Left lung (tissue), 10 donors: ENCODE data around the gene MCEMP1. TPM values are rescaled to one million over a fixed set of nuclear protein-coding genes. Genes with fewer than 3 reads are reported as not detected.

Experiments used
- ATAC-seq: fragments of 200-7000 bp; cut with Tn5 transposase; one replicate; pipeline ENCODE4 v1.9.1; 2020; ENCODE audit warnings: moderate library complexity
- DNase-seq, 4 donors: peaks; one replicate each; pipeline ENCODE4 v3.0.0-alpha.2; 2013 to 2020
- H3K27ac ChIP-seq, 2 donors: fragments of 200-600 bp; sonication (generic) in 1 of 2; one replicate each; pipeline versions ENCODE4 v1.5.0 to v1.8.0; 2020 to 2021
- H3K27me3 ChIP-seq, 2 donors: fragments of 200-600 bp; sonication (generic) in 1 of 2; one replicate each; pipeline versions ENCODE4 v1.5.0 to v1.8.0; 2020 to 2021
- H3K36me3 ChIP-seq, 2 donors: fragments of 200-600 bp; sonication (generic) in 1 of 2; one replicate each; pipeline versions ENCODE4 v1.5.0 to v1.8.0; 2020 to 2021
- H3K4me1 ChIP-seq, 2 donors: fragments of 200-600 bp; one replicate each; pipeline ENCODE4 v1.8.0; 2021
- H3K4me3 ChIP-seq, 2 donors: fragments of 200-600 bp; sonication (generic) in 1 of 2; one replicate each; pipeline versions ENCODE4 v1.5.0 to v1.8.0; 2020 to 2021; ENCODE audit warnings: mild to moderate bottlenecking in 1 of 2
- H3K9me3 ChIP-seq, 2 donors: fragments of 200-600 bp; sonication (generic) in 1 of 2; one replicate each; pipeline versions ENCODE4 v1.5.0 to v1.8.0; 2020 to 2021
- CTCF ChIP-seq, 2 donors: fragments of 200-600 bp; sonication (generic) in 1 of 2; IDR thresholded peaks; one replicate each; pipeline versions ENCODE4 v1.5.0 to v1.8.0; 2021; ENCODE audit warnings: antibody characterized with exemption in 2 of 2
- intact Hi-C, 2 donors: fragments of 100-400 bp; cut with DNase I; formaldehyde crosslinking; loops; one replicate each; pipeline versions ENCODE4 v1.11.2 to v1.14.2; 2022
- polyA plus RNA-seq, 6 donors: library from polyadenylated mRNA; unstranded; fragments of 120-200 nt; gene quantifications; one replicate each; pipeline ENCODE4 v1.2.1, GENCODE V29; 2013; ENCODE audit not compliant: insufficient read length in 6 of 6
- total RNA-seq, 2 donors: library from RNA; stranded (reverse); fragmentation: NEBNext Ultra II Directional; extraction: Animal tissue kit (Norgen Biotek cat#: 25700); gene quantifications; one replicate each; pipeline ENCODE4 v1.2.1, GENCODE V29; 2021
- donor health status: DM: no; HTN: yes; CAD: no.
- donor health status: DM: no; HTN: no; CAD: no.

Gene MCEMP1
- total and polyA plus RNA-seq, 8 donors, result 0.32 to 112 (median 0.62) TPM

DNA sequence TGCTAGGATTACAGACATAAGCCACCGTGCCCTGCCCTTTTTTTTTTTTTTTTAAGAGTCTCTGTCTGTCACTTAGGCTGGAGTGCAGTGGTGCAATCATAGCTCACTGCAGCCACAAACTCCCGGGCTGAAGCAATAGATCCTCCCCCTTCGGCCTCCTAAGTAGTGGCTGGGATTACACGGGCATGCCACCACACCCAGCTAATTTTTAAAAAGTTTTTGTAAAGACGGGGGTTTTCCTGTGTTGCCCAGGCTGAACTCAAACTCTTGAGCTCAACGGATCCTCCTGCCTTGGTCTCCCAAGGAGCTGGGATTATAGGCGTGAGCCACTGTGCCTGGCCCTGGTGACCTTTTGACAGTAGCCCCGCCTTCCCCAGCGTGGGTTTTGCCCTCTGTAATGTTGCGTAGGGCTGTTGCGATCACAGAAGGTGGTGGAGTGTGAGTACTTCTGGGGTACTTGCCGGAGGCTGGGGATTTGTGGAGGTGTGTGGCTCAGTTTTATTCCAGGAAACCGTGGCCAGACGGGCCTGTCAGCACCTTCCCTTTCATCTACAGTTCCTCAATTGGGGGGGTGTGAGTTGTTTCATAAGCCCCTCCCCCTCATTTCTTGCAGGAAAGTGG, 19.6 kb upstream of the MCEMP1 start:
- ATAC-seq (peak; percentile 84), DNase-seq (peak in 2 of 4 donors; percentile 76 to 83)
- Histone ChIP-seq H3K4me3 (peak overlapping the region in 1 of 2 donors; percentile 9), H3K27ac (peak overlapping the region; percentile 47 to 97), H3K4me1 (peaks cover 3 to 77% of the 10 kb centered on the region in 2 donors), H3K9me3 (no peaks in the 10 kb centered on the region), H3K27me3 (peaks cover 0 to 4% of the 10 kb centered on the region in 2 donors), H3K36me3 (no peaks in the 10 kb centered on the region)
- intact Hi-C loops, result no loop called here
- TF ChIP-seq CTCF (IDR thresholded peaks at IDR 0.05), result no peak

GRCh38 chr19:7658219-7658686, 18.6 kb upstream of the MCEMP1 start:
- DNase-seq (no peak), ATAC-seq (peak; percentile 46)
- no peaks in the 10 kb centered on the region for H3K9me3 ChIP-seq
- H3K4me1 ChIP-seq, result peaks cover 0 to 67% of the 10 kb centered on the region in 2 donors
- intact Hi-C loops, result no loop called here
- peak overlapping the region in 1 of 2 donors; percentile 9 for H3K4me3 ChIP-seq
- H3K27ac ChIP-seq, result peak overlapping the region in 1 of 2 donors; percentile 97
- no peaks in the 10 kb centered on the region for H3K36me3 ChIP-seq
- TF ChIP-seq CTCF (IDR thresholded peaks at IDR 0.05), result no peak
- H3K27me3 ChIP-seq, result peaks cover 0 to 4% of the 10 kb centered on the region in 2 donors

- DNase-seq (no peak), ATAC-seq (no peak)
- no peak for TF ChIP-seq CTCF (IDR thresholded peaks at IDR 0.05)
- peaks cover 0 to 32% of the 10 kb centered on the region in 2 donors for H3K4me1 ChIP-seq
- peaks cover 0 to 13% of the 10 kb centered on the region in 2 donors for H3K27me3 ChIP-seq
- intact Hi-C loops, result no loop called here
- H3K36me3 ChIP-seq, result no peaks in the 10 kb centered on the region
- no peak overlapping the region for H3K27ac ChIP-seq
- H3K4me3 ChIP-seq, result no peak overlapping the region
- no peaks in the 10 kb centered on the region for H3K9me3 ChIP-seq
Observed at GRCh38 chr19:7661744-7662538, 14.9 kb upstream of the MCEMP1 start.

DNA sequence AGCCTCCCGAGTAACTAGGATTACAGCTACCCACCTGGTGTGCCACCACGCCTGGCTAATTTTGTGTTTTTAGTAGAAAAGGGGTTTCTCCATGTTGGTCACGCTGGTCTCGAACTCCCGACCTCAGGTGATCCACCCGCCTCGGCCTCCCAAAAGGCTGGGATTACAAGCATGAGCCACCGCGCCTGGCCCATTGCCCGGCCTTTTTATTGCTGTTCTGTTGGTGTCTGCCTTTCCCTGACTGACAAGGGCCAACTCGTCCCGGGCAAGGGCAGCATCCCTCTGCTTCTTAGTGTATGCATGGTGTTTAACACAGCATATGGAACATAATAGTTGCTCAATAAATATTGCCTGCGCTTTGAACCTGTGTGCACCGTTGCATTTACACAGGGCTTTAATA, 14.2 kb upstream of the MCEMP1 start:
- Histone ChIP-seq H3K36me3 (no peaks in the 10 kb centered on the region), H3K27ac (no peak overlapping the region), H3K4me3 (no peak overlapping the region), H3K27me3 (peaks cover 0 to 13% of the 10 kb centered on the region in 2 donors), H3K9me3 (no peaks in the 10 kb centered on the region), H3K4me1 (peaks cover 0 to 25% of the 10 kb centered on the region in 2 donors)
- intact Hi-C loops, result no loop called here
- DNase-seq (no peak), ATAC-seq (no peak)
- TF ChIP-seq CTCF (IDR thresholded peaks at IDR 0.05), result no peak

GRCh38 chr19:7663706-7664105, 13.2 kb upstream of the MCEMP1 start:
- DNase-seq (no peak), ATAC-seq (no peak)
- TF ChIP-seq CTCF (IDR thresholded peaks at IDR 0.05), result no peak
- Histone ChIP-seq H3K9me3 (no peaks in the 10 kb centered on the region), H3K36me3 (no peaks in the 10 kb centered on the region), H3K4me3 (no peak overlapping the region), H3K27me3 (peaks cover 0 to 17% of the 10 kb centered on the region in 2 donors), H3K27ac (no peak overlapping the region), H3K4me1 (peaks cover 0 to 18% of the 10 kb centered on the region in 2 donors)
- intact Hi-C loops, result no loop called here
